PC-9 (cell line): ENCODE results near the gene EDC3. TPM values are rescaled to one million over a fixed set of nuclear protein-coding genes. Genes with fewer than 3 reads are reported as not detected.

Experiments used
- BruUV-seq: library from RNA; stranded (reverse); fragments of 400-500 nt; replicated peaks from 2 replicates; lab custom pipeline; 2021; lab: Mats Ljungman, UMichigan
- CTCF ChIA-PET: fragments of 300-600 bp; sonication (Branson Sonifier 250); formaldehyde crosslinking; loops from one replicate; lab custom pipeline; 2022; ENCODE audit warnings: antibody characterized with exemption; lab: Charles Lee
- POLR2A ChIA-PET: fragments of 300-600 bp; sonication (Branson Sonifier 250); formaldehyde crosslinking; loops from one replicate; lab custom pipeline; 2022; ENCODE audit warnings: antibody characterized with exemption; ENCODE audit not compliant: unreplicated experiment; lab: Charles Lee
- DNase-seq, 2 experiments: peaks; one replicate each; pipeline versions ENCODE4 v3.0.0 to v3.0.0-alpha.2; 2015 to 2022; ENCODE audit warnings: mixed read lengths in 1 of 2
- H2AFZ ChIP-seq: fragments of 200-600 bp; sonication (generic); 2 replicates; pipeline ENCODE4 v1.8.1; 2017; ENCODE audit warnings: antibody characterized with exemption
- H3F3A ChIP-seq: fragments of 200-600 bp; sonication (generic); 2 replicates; pipeline ENCODE4 v1.8.1; 2017; ENCODE audit warnings: antibody characterized with exemption, mild to moderate bottlenecking, low read depth; ENCODE audit not compliant: insufficient read depth
- H3K27ac ChIP-seq: fragments of 200-600 bp; sonication (generic); 2 replicates; pipeline ENCODE4 v1.6.1; 2016; ENCODE audit warnings: mixed run types
- H3K27me3 ChIP-seq: fragments of 200-600 bp; sonication (generic); 2 replicates; pipeline ENCODE4 v1.6.1; 2016; ENCODE audit warnings: low read depth, mixed run types; ENCODE audit not compliant: insufficient read depth
- H3K36me3 ChIP-seq: fragments of 200-600 bp; sonication (generic); 2 replicates; pipeline ENCODE4 v1.6.1; 2016; ENCODE audit warnings: low read depth, mixed run types
- H3K4me1 ChIP-seq: fragments of 200-600 bp; sonication (generic); replicated peaks from 2 replicates; pipeline ENCODE4 v1.6.1; 2016; ENCODE audit warnings: mixed run types; ENCODE audit not compliant: insufficient read depth
- H3K4me2 ChIP-seq: fragments of 200-600 bp; sonication (generic); 2 replicates; pipeline ENCODE4 v1.6.1; 2017; ENCODE audit warnings: mixed run types
- H3K4me3 ChIP-seq: fragments of 200-600 bp; sonication (generic); 2 replicates; pipeline ENCODE4 v1.6.1; 2016; ENCODE audit warnings: mixed run types
- H3K79me2 ChIP-seq: fragments of 200-600 bp; sonication (generic); 2 replicates; pipeline ENCODE4 v1.6.1; 2017; ENCODE audit warnings: low read depth, mixed run types
- H3K9me2 ChIP-seq: fragments of 200-600 bp; sonication (generic); 2 replicates; pipeline ENCODE4 v1.8.1; 2017; ENCODE audit warnings: mild to moderate bottlenecking; ENCODE audit not compliant: insufficient read depth
- H3K9me3 ChIP-seq: fragments of 200-600 bp; sonication (generic); 2 replicates; pipeline ENCODE4 v1.8.1; 2016; ENCODE audit warnings: low read depth; ENCODE audit not compliant: insufficient read depth
- H4K20me1 ChIP-seq: fragments of 200-600 bp; sonication (generic); 2 replicates; pipeline ENCODE4 v1.8.1; 2017; ENCODE audit not compliant: insufficient read depth
- CTCF ChIP-seq: fragments of 200-600 bp; sonication (generic); conservative IDR thresholded peaks from 2 replicates; pipeline ENCODE4 v1.6.1; 2017; ENCODE audit warnings: mixed run types, antibody characterized with exemption, mild to moderate bottlenecking, moderate library complexity
- EZH2 ChIP-seq: fragments of 200-600 bp; sonication (generic); IDR thresholded peaks from 2 replicates; pipeline ENCODE4 v1.8.0; 2017; ENCODE audit warnings: antibody characterized with exemption, low read depth
- intact Hi-C: fragments of 100-400 bp; cut with micrococcal nuclease; formaldehyde crosslinking; loops from one replicate; pipeline ENCODE4 v1.10.0; 2022; ENCODE audit not compliant: unreplicated experiment
- total RNA-seq: library from RNA; stranded (reverse); gene quantifications from 2 replicates; pipeline ENCODE4 v1.2.3, GENCODE V29; 2021

EDC3 gene
- total RNA-seq, 1 experiment from 2014 or later, result 46.3 TPM

- intact Hi-C loops, result no loop called here
- Histone ChIP-seq H3K27me3 (no peaks in the 10 kb centered on the region), H3F3A (peaks cover 4% of the 10 kb centered on the region), H4K20me1 (peaks cover 22% of the 10 kb centered on the region; the same call in 1 of the 2 replicates), H3K4me1 (no peaks in the 10 kb centered on the region), H3K79me2 (0 out of 2 replicates have a peak, but pooled peaks cover 8% of the 10 kb centered on the region), H3K9me2 (no peaks in the 10 kb centered on the region), H3K4me2 (no peak overlapping the region), H3K27ac (no peak overlapping the region), H3K9me3 (no peaks in the 10 kb centered on the region), H3K36me3 (no peaks in the 10 kb centered on the region), H3K4me3 (no peak overlapping the region), H2AFZ (no peak overlapping the region)
- ChIA-PET CTCF (no interaction called here), POLR2A (no interaction called here)
- DNase-seq, result no peak
- TF ChIP-seq CTCF (no peak), EZH2 (no peak)
- BruUV-seq, result no TSS peak
Observed at GRCh38 chr15:74656935-74657535, 38.8 kb downstream of the EDC3 start.

GRCh38 chr15:74655424-74655823 is 40.4 kb downstream of the EDC3 start:
- BruUV-seq, result no TSS peak
- H3K79me2 ChIP-seq, result no peaks in the 10 kb centered on the region
- no peak for TF ChIP-seq CTCF
- TF ChIP-seq EZH2, result no peak
- no peak overlapping the region for H3K4me3 ChIP-seq
- H3K9me2 ChIP-seq, result no peaks in the 10 kb centered on the region
- H3K27me3 ChIP-seq, result no peaks in the 10 kb centered on the region
- POLR2A ChIA-PET, result no interaction called here
- peaks cover 22% of the 10 kb centered on the region; the same call in 1 of the 2 replicates for H4K20me1 ChIP-seq
- H3K4me2 ChIP-seq, result no peak overlapping the region
- peaks cover 4% of the 10 kb centered on the region; the same call in 1 of the 2 replicates for H3F3A ChIP-seq
- H3K27ac ChIP-seq, result no peak overlapping the region
- intact Hi-C loops, result no loop called here
- no peaks in the 10 kb centered on the region for H3K9me3 ChIP-seq
- H3K4me1 ChIP-seq, result no peaks in the 10 kb centered on the region
- CTCF ChIA-PET, result no interaction called here
- H2AFZ ChIP-seq, result no peak overlapping the region
- no peak for DNase-seq
- H3K36me3 ChIP-seq, result peaks cover 5% of the 10 kb centered on the region; the same call in 1 of the 2 replicates

DNA sequence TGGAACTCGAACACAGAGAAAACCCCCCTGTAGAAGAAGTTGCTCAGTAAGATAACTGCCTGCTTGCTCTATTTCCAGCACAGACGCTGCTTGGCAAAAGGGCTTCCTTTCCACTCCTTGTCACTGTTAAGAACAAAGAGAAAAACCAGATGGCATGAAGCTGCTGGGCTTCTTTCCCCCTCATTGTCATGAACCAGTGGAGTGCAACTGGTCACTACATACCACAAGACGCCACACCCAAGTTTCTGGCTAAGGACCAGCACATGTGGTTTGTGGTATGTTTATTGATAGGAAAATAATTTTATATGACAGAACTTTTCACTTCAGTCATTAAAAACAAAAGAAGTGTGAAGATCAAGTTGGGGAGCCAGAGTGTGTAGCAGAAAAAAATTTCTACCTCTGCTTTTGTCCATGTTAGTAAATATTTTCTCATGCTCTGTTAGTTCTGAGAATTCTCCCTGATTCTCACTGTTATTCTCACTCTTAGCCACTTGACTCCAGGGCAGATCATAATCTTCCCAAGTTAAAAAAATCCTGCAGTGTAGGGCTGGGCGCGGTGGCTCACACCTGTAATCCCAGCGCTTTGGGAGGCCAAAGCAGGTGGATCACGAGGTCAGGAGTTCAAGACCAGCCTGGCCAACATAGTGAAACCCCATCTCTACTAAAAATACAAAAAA is 42.3 kb downstream of the EDC3 start:
- Histone ChIP-seq H3K27ac (peak overlapping the region; percentile 9; the same call in 1 of the 2 replicates), H3K9me2 (no peaks in the 10 kb centered on the region), H3K9me3 (no peaks in the 10 kb centered on the region), H4K20me1 (peaks cover 22% of the 10 kb centered on the region; the same call in 1 of the 2 replicates), H3K4me3 (no peak overlapping the region), H3K79me2 (no peaks in the 10 kb centered on the region), H3K4me2 (no peak overlapping the region), H3F3A (peaks cover 4% of the 10 kb centered on the region; the same call in 1 of the 2 replicates), H3K36me3 (peaks cover 5% of the 10 kb centered on the region; the same call in 1 of the 2 replicates), H3K27me3 (no peaks in the 10 kb centered on the region), H2AFZ (no peak overlapping the region), H3K4me1 (no peaks in the 10 kb centered on the region)
- DNase-seq, result peak; percentile 55 to 73
- no TSS peak for BruUV-seq
- no peak for TF ChIP-seq EZH2
- TF ChIP-seq CTCF, result no peak
- ChIA-PET CTCF (no interaction called here), POLR2A (interaction anchor here (0.7 kb wide), 1 partner anchor 106 kb away, joined by 3 read pairs; no protein-coding TSS in a partner anchor)
- intact Hi-C loops, result no loop called here
